ENCODE data around the gene ZNF385C.

DNA sequence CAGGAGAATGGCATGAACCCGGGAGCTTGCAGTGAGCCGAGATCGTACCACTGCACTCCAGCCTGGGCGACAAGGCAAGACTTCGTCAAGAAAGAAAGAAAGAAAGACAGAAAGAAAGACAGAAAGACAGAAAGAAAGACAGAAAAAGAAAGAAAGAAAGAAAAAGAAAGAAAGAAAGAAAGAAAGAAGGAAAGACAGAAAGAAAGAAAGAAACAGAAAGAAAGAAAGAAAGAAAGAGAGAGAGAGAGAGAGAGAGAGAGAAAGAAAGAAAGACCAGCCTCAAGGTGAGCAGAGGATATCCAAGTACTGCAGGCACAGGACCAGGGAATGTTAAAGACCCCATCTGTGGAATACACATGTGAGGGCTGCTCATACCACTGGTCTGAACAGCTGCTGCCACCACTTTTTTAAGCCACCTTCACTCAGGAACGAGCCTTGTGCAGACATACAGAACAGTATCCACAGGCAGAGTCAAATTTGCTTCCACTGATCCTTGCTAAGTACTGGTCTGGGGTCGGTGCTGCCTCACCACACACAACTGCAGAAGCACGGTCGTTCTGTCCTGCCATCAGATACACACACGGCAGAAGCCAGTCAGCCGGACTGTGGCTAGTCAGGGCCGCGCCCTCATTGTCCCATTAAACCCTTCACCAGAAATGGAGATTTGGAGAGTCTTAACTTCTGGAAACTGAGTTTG lies 48.8 kb upstream of the ZNF385C start:
- no peak for TF ChIP-seq CTCF (conservative IDR thresholded peaks at IDR 0.05; ENCODE audit: low read length)
- no peak for TF ChIP-seq EZH2phosphoT487 (IDR thresholded peaks at IDR 0.05; ENCODE audit: borderline replicate concordance, low read depth, low read length)

Data from OCI-LY7 (cell line).